Neutrophil (primary cell): ENCODE data around the gene TESPA1.

Source experiments
- H3K27ac ChIP-seq: fragments of 200-600 bp; sonication (generic); 2 replicates; pipeline ENCODE4 v1.5.1; 2016; ENCODE audit warnings: mild to moderate bottlenecking, moderate library complexity
- H3K27me3 ChIP-seq: fragments of 200-600 bp; sonication (generic); 2 replicates; pipeline ENCODE4 v1.6.0; 2016; ENCODE audit warnings: mild to moderate bottlenecking
- H3K36me3 ChIP-seq: fragments of 200-600 bp; sonication (generic); 2 replicates; pipeline ENCODE4 v1.5.1; 2017
- H3K4me1 ChIP-seq, 2 experiments: fragments of 200-600 bp in 1 of 2; sonication (generic) in 1 of 2; 1 replicate in 1 of 2; 2 replicates in 1 of 2; pipeline versions ENCODE4 v1.5.1 to v1.6.1; 2013 to 2016; ENCODE audit warnings: low read depth in 1 of 2, low read length in 1 of 2, mild to moderate bottlenecking in 1 of 2, moderate library complexity in 1 of 2; ENCODE audit not compliant: control insufficient read depth in 1 of 2, insufficient read depth in 1 of 2
- H3K4me3 ChIP-seq, 2 experiments: fragments of 200-600 bp in 1 of 2; sonication (generic) in 1 of 2; 1 replicate in 1 of 2; 2 replicates in 1 of 2; pipeline ENCODE4 v1.5.1; 2013 to 2016; ENCODE audit warnings: low read depth in 1 of 2, low read length in 1 of 2, mild to moderate bottlenecking in 1 of 2, moderate library complexity in 1 of 2
- H3K9me3 ChIP-seq: fragments of 200-600 bp; sonication (generic); 2 replicates; pipeline ENCODE4 v1.5.1; 2016
- CTCF ChIP-seq: fragments of 200-600 bp; sonication (generic); IDR thresholded peaks from 2 replicates; pipeline ENCODE4 v1.5.1; 2016; ENCODE audit warnings: antibody characterized with exemption

Gene TESPA1

DNA sequence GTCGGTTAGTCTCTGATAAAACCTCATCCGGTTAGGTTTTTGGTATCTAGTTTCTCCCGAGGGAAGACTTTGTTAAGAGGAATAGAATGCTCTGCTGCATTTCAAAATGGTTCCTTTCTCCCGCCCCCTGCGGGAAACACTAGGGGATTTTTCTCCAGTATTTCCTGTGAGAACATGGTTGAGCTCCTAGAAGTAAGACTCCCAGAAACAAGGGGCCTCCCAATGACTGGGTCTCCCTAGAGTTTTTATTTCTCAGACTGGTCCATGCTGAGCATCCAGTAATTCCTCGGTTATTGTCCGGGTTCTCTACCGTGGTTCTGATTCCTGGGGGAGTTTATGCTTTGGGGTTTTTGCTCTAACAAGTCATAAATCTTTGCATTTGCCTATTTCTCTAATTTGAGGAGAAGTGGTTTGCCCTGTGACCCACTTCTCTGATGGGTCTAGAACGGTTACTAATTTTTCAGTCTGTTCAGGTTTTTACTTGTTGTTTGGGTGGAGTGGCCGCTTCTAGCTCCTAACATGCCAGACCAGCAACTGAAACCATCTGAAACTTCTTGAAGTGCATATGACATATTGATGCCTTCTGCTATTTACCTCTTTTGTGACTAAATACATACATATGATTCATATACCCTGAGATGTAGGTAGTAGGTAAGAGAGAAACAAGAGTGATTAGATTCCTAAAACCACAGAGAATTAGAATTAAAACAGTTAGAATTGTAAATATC lies 25.1 kb downstream of the TESPA1 start:
- Histone ChIP-seq H3K4me3 (no peak overlapping the region), H3K27me3 (no peaks in the 10 kb centered on the region), H3K4me1 (peaks cover 0 to 10% of the 10 kb centered on the region in 2 experiments), H3K27ac (no peak overlapping the region), H3K36me3 (no peaks in the 10 kb centered on the region), H3K9me3 (no peaks in the 10 kb centered on the region)
- TF ChIP-seq CTCF = no peak

- H3K27ac ChIP-seq = no peak overlapping the region
- H3K4me1 ChIP-seq = peaks cover 0 to 10% of the 10 kb centered on the region in 2 experiments
- no peaks in the 10 kb centered on the region for H3K36me3 ChIP-seq
- H3K27me3 ChIP-seq = no peaks in the 10 kb centered on the region
- no peaks in the 10 kb centered on the region for H3K9me3 ChIP-seq
- H3K4me3 ChIP-seq = no peak overlapping the region
- TF ChIP-seq CTCF = no peak
Observed at GRCh38 chr12:54958048-54958658, 26.4 kb downstream of the TESPA1 start.

DNA sequence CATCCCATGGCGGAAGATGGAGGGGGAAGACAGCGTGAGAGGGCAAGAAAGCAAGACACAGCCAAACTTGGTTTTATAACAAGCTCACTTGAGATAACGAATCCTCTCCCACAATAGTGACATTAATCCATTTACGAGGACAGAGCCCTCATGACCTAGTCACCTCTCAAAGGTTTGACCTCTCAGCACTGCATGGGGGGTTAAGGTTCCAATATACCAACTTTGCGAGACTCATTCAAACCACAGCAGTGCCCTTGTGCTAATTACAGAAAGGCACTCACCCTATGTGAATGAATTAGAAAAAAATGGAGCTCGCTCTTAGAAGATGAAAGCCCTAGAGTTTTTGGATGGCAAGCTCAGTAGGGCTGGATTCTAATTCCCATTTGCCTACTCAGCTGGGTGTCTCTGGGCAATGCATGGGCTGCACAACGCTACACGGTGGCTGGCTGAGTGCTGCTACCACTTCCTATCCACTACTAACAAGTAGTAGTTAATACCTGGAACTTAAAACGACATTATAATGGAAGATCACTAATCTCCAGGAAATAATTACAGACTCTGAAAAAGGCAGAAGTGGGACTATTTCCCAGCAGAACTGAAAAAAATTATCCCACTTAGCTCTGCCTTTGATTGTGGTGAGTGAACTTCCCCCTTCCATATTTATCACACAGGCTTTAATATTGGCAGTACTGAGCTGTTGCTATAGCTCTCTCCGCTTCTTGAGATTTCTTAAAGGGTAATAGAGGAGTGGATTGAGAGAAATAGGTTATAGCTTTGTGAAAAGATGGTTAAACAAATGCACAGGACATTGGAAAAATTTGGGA lies 27.5 kb downstream of the TESPA1 start:
- no peak overlapping the region for H3K4me3 ChIP-seq
- no peak for TF ChIP-seq CTCF
- peaks cover 0 to 10% of the 10 kb centered on the region in 2 experiments for H3K4me1 ChIP-seq
- H3K27ac ChIP-seq = no peak overlapping the region
- H3K27me3 ChIP-seq = no peaks in the 10 kb centered on the region
- no peaks in the 10 kb centered on the region for H3K9me3 ChIP-seq
- H3K36me3 ChIP-seq = no peaks in the 10 kb centered on the region

- H3K36me3 ChIP-seq = no peaks in the 10 kb centered on the region
- TF ChIP-seq CTCF = no peak
- H3K9me3 ChIP-seq = no peaks in the 10 kb centered on the region
- H3K4me1 ChIP-seq = peaks cover 0 to 10% of the 10 kb centered on the region in 2 experiments
- H3K27ac ChIP-seq = no peak overlapping the region
- H3K4me3 ChIP-seq = no peak overlapping the region
- H3K27me3 ChIP-seq = no peaks in the 10 kb centered on the region
Observed at GRCh38 chr12:54956322-54956721, 28.2 kb downstream of the TESPA1 start.

DNA sequence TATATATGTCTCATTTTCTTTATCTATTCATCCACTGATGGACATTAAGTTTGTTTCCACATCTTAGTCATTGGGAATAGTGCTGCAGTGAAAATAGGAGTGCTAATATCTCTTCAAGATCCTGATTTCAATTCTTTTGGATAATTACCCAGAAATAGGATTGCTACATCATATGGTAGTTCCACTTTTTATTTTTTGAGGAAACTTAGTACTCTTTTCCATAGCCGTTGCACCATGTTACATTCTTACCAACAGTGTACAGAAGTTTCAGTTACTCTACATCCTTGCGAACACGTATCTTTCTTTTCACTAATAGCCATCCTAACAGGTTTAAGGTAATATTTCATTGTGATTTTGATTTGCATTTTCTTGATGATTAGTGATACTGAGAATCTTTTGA lies 29.8 kb downstream of the TESPA1 start:
- TF ChIP-seq CTCF = no peak
- Histone ChIP-seq H3K27me3 (no peaks in the 10 kb centered on the region), H3K4me3 (no peak overlapping the region), H3K9me3 (no peaks in the 10 kb centered on the region), H3K4me1 (peaks cover 0 to 10% of the 10 kb centered on the region in 2 experiments), H3K27ac (no peak overlapping the region), H3K36me3 (no peaks in the 10 kb centered on the region)
